LoVo (cell line): ENCODE data around the gene EPHB3.
A peak's percentile ranks its signal among the peaks of the same experiment; 100 is the strongest.

Experiments
- DNase-seq: peaks from one replicate; pipeline ENCODE4 v3.0.0-alpha.2; 2016; ENCODE audit warnings: low spot score

The EPHB3 gene

GRCh38 chr3:184564685-184565385 is 3.2 kb downstream of the EPHB3 start:
- DNase-seq: no peak

- peak; percentile 71 for DNase-seq
Observed at GRCh38 chr3:184565421-184566211, 4.0 kb downstream of the EPHB3 start.

GRCh38 chr3:184566441-184567414 is 5.1 kb downstream of the EPHB3 start:
- no peak for DNase-seq

- no peak for DNase-seq
Observed at GRCh38 chr3:184567946-184568559, 6.5 kb downstream of the EPHB3 start.

GRCh38 chr3:184568560-184568923 is 7.0 kb downstream of the EPHB3 start:
- no peak for DNase-seq

- no peak for DNase-seq
Observed at GRCh38 chr3:184568924-184569829, 7.6 kb downstream of the EPHB3 start.

GRCh38 chr3:184570035-184570434 is 8.4 kb downstream of the EPHB3 start:
- no peak for DNase-seq

GRCh38 chr3:184570489-184570888 is 8.9 kb downstream of the EPHB3 start:
- no peak for DNase-seq

GRCh38 chr3:184571750-184572377 is 10.3 kb downstream of the EPHB3 start:
- DNase-seq: no peak

- no peak for DNase-seq
Observed at GRCh38 chr3:184572633-184573270, 11.2 kb downstream of the EPHB3 start.

GRCh38 chr3:184574515-184575417 is 13.2 kb downstream of the EPHB3 start:
- DNase-seq: no peak

- DNase-seq: no peak
Observed at GRCh38 chr3:184575701-184576100, 14.1 kb downstream of the EPHB3 start.

- no peak for DNase-seq
Observed at GRCh38 chr3:184576457-184577240, 15.1 kb downstream of the EPHB3 start.

GRCh38 chr3:184577546-184577945 is 16.0 kb downstream of the EPHB3 start:
- no peak for DNase-seq

- no peak for DNase-seq
Observed at GRCh38 chr3:184578218-184578617, 16.6 kb downstream of the EPHB3 start.

- DNase-seq: no peak
Observed at GRCh38 chr3:184578822-184579221, 17.2 kb downstream of the EPHB3 start.

GRCh38 chr3:184579513-184579912 is 17.9 kb downstream of the EPHB3 start:
- DNase-seq: no peak

- DNase-seq: no peak
Observed at GRCh38 chr3:184580376-184580775, 18.8 kb downstream of the EPHB3 start.
